ENCODE results near the gene STAT5B.
"Not testable (repeated sequence)": the region's sequence is repeated elsewhere in the genome, so short reads cannot be mapped to it uniquely, and the experiment has no call there.

The STAT5B gene

GRCh38 chr17:42233994-42234393 lies 42.2 kb downstream of the STAT5B start:
- DNase-seq (ENCODE audit: low read depth, low spot score): no peak

GRCh38 chr17:42233156-42233555 lies 43.0 kb downstream of the STAT5B start:
- DNase-seq (ENCODE audit: low read depth, low spot score): no peak

GRCh38 chr17:42230225-42230624 lies 46.0 kb downstream of the STAT5B start:
- no peak for DNase-seq (ENCODE audit: low read depth, low spot score)

- DNase-seq (ENCODE audit: low read depth, low spot score): no peak
Observed at GRCh38 chr17:42227849-42228700, 48.1 kb downstream of the STAT5B start.

GRCh38 chr17:42225646-42226045 lies 50.5 kb downstream of the STAT5B start:
- DNase-seq (ENCODE audit: low read depth, low spot score): no peak

- no peak for DNase-seq (ENCODE audit: low read depth, low spot score)
Observed at GRCh38 chr17:42224651-42225050, 51.5 kb downstream of the STAT5B start.

- DNase-seq (ENCODE audit: low read depth, low spot score): peak; percentile 17
Observed at GRCh38 chr17:42221886-42222745, 54.1 kb downstream of the STAT5B start.

- not testable (repeated sequence) for DNase-seq (ENCODE audit: low read depth, low spot score)
Observed at GRCh38 chr17:42219280-42219679, 56.9 kb downstream of the STAT5B start.

- no peak for DNase-seq (ENCODE audit: low read depth, low spot score)
Observed at GRCh38 chr17:42214156-42214555, 62.0 kb downstream of the STAT5B start.

- no peak for DNase-seq (ENCODE audit: low read depth, low spot score)
Observed at GRCh38 chr17:42212382-42212781, 63.8 kb downstream of the STAT5B start.

- DNase-seq (ENCODE audit: low read depth, low spot score): not testable (repeated sequence)
Observed at GRCh38 chr17:42211921-42212341, 64.3 kb downstream of the STAT5B start.

- DNase-seq (ENCODE audit: low read depth, low spot score): no peak
Observed at GRCh38 chr17:42210046-42210445, 66.1 kb downstream of the STAT5B start.

- DNase-seq (ENCODE audit: low read depth, low spot score): not testable (repeated sequence)
Observed at GRCh38 chr17:42206153-42206612, 70.0 kb downstream of the STAT5B start.

- no peak for DNase-seq (ENCODE audit: low read depth, low spot score)
Observed at GRCh38 chr17:42203354-42203753, 72.8 kb downstream of the STAT5B start.

GRCh38 chr17:42202696-42203095 lies 73.5 kb downstream of the STAT5B start:
- no peak for DNase-seq (ENCODE audit: low read depth, low spot score)

GRCh38 chr17:42202159-42202558 lies 74.0 kb downstream of the STAT5B start:
- no peak for DNase-seq (ENCODE audit: low read depth, low spot score)

- DNase-seq (ENCODE audit: low read depth, low spot score): no peak
Observed at GRCh38 chr17:42201458-42201772, 74.8 kb downstream of the STAT5B start.

- DNase-seq (ENCODE audit: low read depth, low spot score): no peak
Observed at GRCh38 chr17:42200706-42201457, 75.3 kb downstream of the STAT5B start.

- DNase-seq (ENCODE audit: low read depth, low spot score): no peak
Observed at GRCh38 chr17:42199416-42200011, 76.7 kb downstream of the STAT5B start.

GRCh38 chr17:42198897-42199296 lies 77.3 kb downstream of the STAT5B start:
- DNase-seq (ENCODE audit: low read depth, low spot score): no peak

- DNase-seq (ENCODE audit: low read depth, low spot score): no peak
Observed at GRCh38 chr17:42197564-42198156, 78.5 kb downstream of the STAT5B start.

Data from iPS DF 19.7 (cell line).